ENCODE results near the gene GABRE.
"Not testable (repeated sequence)": the region's sequence is repeated elsewhere in the genome, so short reads cannot be mapped to it uniquely, and the experiment has no call there.

GABRE gene

DNA sequence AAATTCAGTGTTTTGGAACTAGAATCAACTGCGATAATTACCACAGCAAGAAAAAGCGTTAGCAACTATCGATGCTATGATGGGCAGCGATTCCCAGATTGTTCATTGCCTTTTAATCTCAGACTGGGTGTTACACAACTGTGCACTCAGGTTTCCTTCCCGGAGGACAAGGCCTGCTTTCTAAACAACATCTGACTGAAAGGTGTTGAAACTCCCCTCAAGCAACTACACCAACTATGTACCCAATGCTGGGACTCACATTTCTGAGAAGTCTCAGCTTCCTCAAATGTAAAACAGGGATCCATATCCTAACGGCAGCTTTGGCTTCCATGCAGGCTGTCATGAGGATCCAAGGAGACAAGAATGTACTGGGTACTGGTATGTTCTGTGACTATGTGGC, 8.2 kb downstream of the GABRE start:
- no peak for DNase-seq

DNA sequence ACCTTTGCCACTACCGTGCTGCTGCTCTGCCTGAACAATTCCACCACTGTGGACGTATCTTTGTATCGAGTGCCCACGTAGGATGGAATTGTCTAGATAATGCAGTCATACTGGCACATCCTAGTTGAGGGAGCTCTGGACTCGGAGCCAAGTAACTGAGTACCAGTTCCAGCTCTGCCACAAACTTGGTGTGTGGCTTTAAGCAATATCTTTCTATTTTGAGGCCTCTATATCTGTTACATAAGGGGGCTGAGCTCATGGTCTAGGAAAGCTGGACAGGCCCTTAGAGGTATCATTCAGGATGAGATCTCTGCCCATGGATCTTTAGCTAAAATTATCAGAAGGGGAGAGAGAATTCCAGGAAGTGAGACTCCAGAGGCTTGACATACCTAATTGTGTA, 12.4 kb downstream of the GABRE start:
- no peak for DNase-seq

DNA sequence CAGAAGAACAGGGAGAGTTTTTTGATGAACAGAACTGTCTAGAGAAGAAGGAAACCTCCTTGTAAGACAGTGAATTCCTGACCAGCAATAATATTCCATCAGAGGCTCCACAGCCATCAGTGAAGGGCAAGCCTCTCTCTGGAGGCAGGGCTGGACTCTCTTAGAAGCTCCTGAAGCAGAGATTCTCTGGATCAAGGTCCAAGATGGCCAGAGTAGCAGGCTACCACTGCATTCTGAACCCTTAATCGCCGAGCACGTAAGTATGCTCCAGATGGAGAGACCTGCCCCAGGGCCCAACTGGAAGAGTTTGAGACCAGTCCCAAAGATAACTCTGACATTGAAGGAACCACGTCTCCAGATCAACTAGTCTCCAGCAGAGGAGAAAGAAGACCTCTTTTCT, 16.4 kb downstream of the GABRE start:
- DNase-seq: no peak

DNA sequence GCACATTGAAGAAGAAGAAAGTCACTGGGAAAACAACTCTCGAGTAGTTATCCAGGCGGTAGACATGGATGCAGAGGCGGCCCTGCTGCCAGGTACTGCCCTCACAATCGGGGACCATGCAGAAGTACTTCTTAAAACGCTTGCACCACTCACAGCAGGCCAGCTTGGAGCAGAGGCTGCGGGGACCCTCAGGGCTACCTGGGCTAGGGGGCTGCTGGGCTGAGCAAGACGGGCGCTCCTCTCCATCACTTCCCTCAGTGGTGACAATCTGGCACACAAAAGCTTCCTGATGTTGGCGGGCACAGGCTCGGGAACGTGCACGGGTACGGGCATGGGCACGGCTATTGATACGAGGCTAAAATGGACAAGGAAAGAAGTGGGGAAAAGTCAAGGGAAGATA, 19.7 kb downstream of the GABRE start:
- DNase-seq: no peak

DNA sequence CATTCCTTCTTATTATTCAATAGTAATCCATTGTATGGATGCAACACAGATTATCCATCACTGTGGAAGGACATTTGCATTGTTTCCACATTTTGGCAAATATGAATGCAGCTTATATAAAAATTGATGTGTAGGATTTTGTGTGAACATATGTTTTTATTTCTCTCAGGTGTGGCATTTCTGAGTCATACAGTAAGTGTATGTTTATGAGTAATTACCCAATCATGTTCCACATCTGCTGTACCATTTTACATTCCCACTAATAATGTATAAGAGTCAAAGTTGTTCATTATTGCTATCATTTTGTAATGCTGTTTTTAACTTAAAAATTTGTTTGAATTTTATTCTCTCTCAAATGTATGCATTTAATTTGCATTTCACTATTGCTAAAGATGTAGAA, 36.3 kb downstream of the GABRE start:
- DNase-seq: no peak

DNA sequence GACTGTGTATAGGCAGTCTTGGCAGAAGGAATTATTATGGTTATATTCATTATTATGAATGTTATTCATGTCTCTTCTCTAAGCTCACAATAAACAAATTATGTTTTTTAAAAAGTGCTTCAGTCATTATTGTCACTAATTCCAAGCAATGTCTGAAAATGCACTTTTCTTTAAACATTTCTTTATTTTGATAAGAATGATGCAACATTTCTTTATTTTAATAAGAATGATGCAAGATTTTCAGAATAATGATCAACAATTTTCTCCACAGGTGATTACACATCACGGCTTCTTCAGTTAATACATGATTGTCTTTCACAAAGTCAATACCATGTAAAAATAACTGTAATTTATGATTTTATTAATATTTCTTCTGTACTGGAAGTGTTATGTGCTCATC, 39.1 kb downstream of the GABRE start:
- no peak for DNase-seq

DNA sequence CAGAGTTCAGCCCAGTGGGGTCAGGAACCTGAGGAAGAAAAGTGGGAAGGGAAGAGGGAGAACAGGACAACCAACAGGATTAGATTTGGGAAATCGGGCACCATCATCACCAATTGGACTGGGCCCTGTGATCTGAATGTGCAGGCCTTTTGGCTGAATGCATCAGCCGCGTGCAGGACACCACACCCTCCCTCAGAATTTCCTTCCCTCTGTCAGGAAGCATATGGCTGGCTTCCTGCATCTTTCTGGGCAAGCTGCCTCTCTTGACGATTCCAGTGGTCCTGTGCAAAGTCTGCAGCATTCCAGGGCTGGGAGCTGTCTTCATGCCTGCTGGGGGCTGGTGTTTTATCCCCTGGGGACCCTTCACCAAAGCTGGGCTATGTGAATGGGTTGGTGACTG, 45.4 kb downstream of the GABRE start:
- no peak for DNase-seq

DNA sequence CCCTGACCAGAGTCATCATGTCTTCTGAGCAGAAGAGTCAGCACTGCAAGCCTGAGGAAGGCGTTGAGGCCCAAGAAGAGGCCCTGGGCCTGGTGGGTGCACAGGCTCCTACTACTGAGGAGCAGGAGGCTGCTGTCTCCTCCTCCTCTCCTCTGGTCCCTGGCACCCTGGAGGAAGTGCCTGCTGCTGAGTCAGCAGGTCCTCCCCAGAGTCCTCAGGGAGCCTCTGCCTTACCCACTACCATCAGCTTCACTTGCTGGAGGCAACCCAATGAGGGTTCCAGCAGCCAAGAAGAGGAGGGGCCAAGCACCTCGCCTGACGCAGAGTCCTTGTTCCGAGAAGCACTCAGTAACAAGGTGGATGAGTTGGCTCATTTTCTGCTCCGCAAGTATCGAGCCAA, 50.8 kb downstream of the GABRE start:
- no peak for DNase-seq

DNA sequence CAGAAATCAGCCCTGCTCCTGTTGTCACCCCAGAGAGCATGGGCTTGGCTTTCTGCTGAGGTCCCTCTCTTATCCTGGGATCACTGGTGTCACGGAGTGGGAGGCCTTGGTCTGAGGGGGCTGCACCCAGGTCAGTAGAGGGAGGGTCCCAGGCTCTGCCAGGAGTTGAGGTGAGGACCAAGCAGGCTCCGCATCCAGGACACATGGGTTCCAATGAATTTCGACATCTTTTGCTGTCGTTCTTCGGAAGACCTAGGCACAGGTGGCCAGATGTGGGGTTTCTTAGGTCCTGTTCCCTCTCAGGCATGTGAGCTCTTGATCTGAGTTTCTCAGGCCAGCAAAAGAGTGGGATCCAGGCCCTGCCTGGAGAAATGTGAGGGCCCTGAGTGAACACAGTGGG, 51.8 kb downstream of the GABRE start:
- DNase-seq: no peak

DNA sequence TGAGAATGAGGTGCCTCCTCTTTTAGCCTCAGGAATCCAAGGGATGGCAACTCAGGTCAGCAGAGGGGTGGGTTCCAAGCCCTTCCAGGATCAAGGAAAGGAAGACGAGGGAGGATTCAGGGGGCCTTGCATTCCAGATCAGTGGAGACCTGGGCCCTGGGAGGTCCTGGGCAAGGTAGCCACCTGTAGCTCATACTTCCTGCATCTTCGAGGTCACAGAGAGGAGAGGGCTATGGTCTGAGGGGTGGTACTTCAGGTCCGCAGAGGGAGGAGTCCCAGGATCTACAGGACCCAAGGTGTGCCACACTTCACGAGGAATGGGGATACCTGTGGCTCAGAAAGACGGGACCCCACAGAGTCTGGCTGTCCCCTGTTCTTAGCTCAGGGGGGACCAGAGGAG, 52.6 kb downstream of the GABRE start:
- DNase-seq: no peak

DNA sequence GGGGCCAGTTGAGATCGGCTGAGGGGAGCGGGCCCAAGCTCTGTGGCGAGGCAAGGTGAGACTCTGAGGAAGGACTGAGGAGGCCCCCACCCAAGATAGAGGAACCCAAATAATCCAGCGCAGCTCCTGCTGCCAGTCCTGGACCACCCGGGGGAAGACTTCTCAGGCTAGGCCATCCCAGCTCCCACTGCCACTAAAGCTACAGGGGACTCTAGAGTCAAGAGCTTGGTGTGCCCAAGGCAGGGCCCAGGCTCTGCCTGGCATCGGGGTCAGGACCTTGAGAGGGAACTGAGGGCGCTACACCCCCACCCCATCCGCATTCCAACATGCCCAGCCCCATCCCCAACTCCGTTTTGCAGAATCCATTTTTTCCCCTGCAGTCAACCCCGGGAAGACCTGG, 53.2 kb downstream of the GABRE start:
- DNase-seq: no peak

DNA sequence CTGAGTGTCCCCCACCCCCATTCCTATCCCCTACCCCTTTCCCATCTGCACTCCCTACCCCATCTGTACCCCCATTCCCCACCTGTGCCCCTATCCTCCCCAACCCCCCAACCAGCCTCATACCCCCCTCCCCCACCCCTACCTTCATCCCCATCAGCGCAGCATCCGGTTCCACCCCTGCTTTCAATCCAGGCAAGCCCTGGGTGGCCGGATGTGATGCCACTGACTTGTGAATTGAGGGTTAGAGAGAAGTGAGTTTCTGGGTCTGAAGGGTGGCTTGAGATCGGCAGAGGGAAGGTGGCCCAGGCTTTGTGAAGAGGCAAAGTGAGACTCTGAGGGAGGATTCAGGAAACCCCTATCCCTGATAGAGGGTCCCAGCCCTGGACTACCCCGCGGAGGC, 53.9 kb downstream of the GABRE start:
- no peak for DNase-seq

DNA sequence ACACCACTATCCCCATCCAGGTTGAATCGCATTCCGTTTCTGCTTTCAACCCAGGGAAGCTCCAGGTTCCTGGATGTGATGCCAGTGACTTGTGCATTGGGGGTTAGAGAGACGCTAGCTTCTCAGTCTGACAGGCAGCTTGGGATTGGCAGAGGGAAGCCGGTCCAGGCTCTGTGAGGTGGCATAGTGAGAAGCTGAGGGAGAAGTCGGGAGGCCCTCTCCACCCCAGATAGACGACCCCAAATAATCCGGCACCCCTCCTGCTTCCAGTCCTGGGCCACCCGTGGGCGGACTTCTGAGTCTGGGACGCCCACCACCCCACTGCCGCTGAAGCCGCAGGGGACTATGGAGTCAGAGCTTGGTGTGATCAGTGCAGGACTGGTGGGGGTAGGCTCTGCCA, 54.4 kb downstream of the GABRE start:
- DNase-seq: no peak

DNA sequence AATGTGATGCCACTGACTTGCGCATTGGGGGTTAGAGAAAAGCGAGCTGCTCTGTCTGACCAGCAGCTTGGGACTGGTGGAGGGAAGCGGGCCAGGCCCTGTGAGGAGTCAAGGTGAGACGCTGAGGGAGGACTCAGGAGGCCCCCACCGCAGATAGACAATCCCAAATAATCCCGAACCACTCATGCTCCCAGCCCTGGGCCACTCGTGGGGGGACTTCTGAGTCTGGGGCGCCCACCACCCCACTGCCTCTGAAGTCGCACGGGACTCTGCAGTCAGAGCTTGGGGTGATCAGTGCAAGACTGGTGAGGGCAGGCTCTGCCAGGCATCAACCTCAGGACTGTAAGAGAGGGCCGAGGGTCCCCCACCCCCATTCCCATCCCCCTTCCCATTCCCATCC, 54.9 kb downstream of the GABRE start:
- no peak for DNase-seq

DNA sequence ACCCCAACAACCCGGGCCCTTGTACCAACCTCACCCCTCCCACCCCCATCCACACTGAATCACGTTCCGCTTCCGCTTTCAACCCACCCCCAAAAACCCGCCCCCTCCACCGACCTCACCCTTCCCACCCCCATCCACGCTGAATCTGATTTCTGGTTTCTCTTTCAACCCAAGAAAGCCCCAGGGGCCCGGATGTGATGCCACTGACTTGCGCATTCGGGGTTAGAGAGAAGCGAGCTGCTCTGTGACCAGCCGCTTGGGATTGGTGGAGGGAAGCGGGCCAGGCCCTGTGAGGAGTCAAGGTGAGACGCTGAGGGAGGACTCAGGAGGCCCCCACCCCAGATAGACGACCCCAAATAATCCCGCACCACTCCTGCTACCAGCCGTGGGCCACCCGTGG, 55.7 kb downstream of the GABRE start:
- not testable (repeated sequence) for DNase-seq

DNA sequence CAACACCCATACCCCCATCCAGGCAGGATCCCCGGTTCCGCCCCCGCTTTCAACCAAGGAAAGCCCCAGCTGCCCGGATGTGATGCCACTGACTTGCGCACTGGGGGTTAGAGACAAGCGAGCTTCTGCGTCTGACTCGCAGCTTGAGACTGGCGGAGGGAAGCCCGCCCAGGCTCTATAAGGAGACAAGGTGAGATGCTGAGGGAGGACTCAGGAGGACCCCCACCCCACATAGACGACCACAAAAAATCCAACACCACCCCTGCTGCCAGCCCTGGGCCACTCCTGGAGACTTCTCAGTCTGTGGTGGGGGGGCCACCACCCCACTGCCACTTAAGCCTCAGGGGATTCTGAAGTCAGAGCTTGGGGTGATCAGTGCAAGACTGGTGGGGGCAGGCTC, 61.7 kb downstream of the GABRE start, which contains the start of gene MAGEA4:
Gene MAGEA4 (plus strand): TSS at position 110 of the 400 bp plus-strand sequence. CDS start 10,776 bp downstream, outside the sequence.
- no peak for DNase-seq

DNA sequence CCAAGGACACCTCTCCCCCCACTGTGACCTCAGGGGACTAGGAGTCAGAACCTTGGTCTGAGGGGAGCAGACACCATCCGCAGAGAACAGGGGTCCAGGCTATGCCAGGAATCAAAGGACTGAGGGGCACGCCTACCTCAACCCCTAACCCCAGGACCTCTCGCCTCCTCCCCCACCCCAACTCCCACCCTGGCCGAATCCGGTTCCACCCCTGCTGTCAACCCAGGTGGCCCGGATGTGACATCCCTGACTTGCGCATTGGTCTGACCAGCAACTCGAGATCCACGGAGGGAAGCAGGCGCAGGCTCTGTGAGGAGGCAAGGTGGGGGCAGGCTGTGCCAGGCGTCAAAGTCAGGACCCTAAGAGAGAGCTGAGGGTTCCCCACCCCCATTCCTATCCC, 62.3 kb downstream of the GABRE start:
- DNase-seq: no peak

DNA sequence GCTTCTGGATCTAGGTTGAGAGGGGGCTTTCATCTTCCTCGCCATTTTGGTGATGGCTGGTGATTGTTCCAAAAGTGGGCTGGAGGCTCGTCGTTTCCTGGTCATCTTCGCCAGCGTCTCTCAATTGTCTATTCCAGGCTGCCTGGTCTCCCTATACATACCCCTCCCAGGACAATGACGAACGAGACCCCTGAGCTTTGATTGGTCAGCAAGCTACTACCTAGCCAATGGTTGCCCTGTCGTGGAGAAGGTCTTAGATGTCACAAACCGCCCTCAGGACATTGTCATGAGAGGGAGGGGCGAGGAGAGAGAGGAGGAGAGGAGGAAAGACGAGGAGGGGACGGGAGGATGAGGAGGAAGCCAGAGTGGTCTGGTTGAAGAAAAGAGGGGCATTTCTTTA, 69.5 kb downstream of the GABRE start:
- DNase-seq: no peak

Data from activated CD4-positive, CD25-positive, alpha-beta regulatory T cell treated with anti-CD3 and anti-CD28 coated beads, Interleukin-2, amount 50 U/mL, for 72 hours (primary cell).